IPS DF 4.7 (cell line): ENCODE measurements around the gene CALCB.
"Not testable (repeated sequence)": the region's sequence is repeated elsewhere in the genome, so short reads cannot be mapped to it uniquely, and the experiment has no call there.

Source experiments
- DNase-seq: peaks from one replicate; pipeline ENCODE4 v3.0.0-alpha.2; 2013; ENCODE audit warnings: low spot score; ENCODE audit errors: extremely low read depth

CALCB gene, protein sequence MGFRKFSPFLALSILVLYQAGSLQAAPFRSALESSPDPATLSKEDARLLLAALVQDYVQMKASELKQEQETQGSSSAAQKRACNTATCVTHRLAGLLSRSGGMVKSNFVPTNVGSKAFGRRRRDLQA

DNA sequence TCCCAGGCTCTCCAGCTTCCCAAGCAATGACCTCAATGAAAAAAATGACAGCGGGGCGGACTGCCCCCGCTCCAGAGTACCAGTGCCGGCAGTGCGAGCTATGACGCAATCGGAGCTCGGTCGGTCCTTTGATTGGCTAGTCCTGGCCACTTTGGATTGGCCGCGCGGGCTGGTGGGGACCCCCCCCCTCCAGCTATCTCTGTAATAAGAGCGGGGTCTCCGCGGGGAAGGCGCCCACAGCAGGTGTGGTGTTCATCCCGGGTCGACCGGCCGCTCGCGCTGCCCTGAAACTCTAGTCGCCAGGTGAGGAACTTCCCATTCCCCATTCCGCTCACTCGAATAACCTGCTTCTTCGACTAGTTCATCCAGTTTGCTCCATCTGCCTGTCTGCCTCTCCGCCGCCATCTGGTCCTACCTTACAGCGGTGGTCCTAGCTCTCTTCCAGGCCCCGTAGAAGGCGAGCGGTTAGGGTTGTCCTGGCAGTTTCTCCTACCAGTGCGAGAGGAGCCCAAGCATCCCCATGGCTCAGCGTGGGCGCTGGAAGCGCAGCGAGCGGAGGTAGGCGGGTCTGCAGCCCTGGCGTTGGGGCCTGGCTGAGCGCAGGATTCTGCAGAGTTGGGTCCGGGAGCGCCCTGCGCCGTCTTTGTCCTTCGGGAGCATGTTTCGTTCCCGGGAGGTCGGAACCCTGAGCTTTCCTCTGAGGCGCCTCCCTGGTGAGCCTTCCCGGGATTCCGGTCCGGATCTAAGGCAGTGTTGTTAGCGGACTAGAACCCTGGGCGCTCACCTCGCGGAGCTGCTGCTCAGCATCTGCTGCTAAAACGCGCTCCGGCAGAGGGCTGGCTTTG lies at the start of gene CALCB:
CALCB (plus strand) TSS at position 233 of the 845 bp plus-strand sequence. CDS start 1,126 bp downstream, outside the sequence.
- DNase-seq, result no peak

DNA sequence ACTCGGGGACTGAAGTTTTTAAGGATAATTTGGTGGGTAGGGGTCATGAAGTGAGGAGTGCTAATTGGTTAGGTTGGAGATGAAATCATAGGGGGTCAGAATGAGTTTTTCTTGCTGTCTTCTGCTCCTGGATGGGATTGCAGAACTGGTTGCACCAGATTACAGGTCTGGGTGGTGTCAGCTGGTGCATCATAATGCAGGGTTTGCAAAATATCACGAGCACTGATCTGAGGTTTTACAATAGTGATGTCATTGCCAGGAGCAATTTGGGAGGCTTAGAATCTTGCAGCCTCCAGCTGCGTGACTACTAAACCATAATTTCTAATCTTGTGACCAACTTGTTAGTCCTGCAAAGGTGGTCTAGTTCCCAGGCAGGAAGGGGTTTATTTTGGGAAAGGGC lies 46.4 kb upstream of the CALCB start:
- no peak for DNase-seq

DNA sequence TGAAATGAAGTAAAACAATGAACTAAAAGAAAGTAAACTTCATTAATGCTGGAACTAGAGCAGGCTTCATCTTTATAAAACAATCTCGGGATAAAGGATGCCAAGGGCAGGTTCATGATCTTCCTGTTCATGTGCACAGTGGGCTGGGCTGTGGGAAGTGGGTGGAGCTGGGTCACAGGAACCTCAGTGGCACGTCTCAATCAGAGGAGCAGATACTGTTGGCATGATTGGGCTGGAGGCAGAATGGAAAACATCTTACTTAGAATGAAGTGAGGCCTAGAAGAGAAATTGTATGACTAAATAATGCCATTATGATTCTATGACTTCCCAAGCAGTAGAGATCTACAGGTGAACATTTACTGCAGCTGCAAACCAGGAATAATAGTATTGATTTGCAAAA lies 45.4 kb upstream of the CALCB start:
- DNase-seq, result no peak

DNA sequence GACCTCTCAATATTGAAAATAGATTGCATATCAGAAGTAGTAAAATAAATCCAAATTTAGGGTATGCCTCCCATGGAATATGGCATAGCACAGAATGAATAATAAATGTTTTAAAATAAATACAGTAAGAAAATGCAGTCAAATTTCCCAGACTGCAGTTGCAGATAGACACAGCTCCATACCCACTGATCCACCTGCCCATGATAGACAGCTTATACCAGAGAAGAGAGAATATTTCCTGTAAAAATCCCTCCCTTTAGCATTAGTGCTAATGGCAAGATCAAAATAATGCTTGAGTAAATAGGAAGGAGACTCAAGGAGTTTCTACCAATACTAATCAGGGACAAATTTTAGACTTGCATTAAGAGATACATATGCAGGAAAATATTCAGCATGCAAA lies 45.0 kb upstream of the CALCB start:
- DNase-seq, result no peak

DNA sequence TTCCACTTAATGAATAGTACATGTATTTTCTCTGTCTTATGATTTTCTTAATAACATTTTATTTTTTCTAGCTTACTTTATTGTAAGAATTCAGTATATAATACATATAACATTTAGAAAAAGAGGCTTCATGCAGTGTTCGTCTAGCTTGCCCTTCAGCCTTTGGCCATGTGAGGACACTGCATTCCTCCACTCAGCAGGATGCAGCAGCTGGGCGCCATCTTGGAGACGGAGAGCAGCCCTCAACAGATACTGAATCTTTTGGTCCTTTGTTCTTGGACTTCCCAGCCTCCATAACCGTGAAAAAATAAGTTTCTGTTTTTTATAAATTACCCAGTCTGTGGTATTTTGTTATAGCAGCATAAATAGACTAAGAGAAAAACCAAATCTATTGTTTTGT lies 41.4 kb upstream of the CALCB start:
- DNase-seq, result not testable (repeated sequence)

DNA sequence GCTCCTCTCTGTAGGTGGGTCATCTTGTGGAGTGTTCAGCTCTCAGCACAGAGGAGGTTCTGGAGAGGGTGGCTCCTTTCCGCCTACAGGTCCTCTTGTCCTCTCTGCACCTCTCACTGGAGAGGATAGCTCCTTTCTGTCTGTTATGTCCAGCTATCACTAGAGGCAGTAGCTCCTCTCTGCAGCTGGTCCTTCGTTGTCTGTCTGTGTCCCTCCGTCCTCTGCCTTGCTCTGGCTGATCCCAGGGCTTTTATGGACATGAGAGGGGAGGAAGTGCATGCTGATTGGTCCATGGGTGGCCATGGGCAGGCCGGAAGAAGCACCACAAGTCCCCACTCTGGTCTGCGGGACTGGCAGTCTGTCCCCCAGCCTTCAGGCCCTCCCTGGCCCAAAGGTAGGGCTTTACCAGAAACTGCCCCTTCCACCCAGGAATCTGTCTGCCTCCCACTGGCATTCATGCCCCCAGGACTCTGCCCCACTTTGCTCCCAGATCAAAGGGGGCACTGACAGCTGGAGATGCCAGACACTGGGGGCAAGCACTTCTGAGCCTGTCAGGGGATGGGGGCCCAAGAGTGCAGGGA lies 38.6 kb upstream of the CALCB start:
- no peak for DNase-seq

DNA sequence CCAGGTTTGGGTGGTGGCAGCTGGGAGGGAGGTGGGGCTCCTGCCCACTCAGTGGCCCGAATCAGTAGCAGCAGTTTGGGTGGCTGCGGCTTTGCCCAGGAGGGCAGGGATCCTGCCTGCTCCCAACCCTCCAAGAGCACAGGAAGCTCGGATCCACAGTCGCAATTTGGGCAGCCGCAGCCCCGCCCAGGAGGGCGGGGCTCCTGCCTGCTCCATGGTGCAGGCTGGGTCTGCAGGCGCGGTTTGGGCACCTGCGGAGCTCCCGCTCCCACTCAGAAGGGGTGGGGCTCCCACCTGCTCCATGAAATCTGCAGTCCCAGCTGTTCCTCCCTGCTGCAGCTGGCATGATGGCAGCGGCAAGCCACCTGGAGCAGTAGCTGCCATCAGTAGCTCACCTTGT lies 38.1 kb upstream of the CALCB start:
- DNase-seq, result no peak

DNA sequence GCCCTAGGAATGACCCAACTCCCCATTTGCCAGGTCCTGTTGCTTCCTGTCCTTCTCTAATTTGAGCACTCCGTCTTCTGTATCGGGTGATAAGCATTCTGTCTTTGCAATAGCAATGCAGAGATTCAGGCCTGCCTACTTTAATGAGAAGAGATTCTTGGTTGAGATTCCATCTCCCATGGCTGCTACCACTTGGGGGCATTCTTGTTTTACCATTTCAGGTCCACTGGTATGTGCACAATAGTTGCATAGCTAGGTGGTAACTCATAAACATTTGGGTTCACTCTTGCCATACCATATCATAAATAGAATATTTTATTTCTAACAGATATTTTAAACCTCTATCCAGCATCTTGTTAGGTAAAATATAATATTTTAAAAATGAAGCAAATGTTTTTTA lies 34.4 kb upstream of the CALCB start:
- DNase-seq, result no peak

DNA sequence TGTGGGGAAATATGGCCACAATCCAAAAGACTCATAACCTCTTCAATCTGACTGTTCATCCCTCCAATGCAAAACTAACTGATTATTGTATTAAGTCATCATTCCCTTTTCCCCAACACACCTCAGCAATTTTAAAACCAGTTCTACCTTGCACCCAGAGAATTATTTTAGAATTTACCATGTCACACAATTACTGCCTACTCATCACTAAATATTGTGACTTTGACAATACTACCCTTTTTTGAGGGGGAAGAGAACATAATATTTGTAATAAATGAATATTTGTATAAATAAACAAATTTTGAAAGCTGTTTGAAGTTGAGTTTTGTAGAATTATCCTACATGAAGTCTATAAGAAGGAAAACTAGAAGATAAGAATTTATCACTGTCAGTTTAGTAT lies 28.2 kb upstream of the CALCB start:
- no peak for DNase-seq

DNA sequence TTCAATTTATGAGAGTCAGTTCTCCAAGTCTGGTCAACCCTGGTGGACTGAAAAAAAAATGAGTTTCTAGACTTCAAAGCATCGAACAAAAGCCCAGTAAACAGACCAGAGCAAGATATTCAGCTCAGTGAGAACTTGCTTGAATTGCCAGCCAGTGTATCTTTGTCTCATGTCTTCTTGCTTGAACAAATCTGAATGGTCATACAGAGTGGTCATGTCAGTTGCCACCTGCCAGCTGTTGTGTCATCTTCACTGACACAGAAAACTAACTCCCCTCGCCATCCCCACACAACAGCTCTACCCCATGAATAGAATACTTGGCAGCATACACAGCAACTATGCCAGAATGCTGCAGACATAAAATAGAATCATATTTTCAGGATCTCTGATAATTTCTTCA lies 27.5 kb upstream of the CALCB start:
- no peak for DNase-seq

DNA sequence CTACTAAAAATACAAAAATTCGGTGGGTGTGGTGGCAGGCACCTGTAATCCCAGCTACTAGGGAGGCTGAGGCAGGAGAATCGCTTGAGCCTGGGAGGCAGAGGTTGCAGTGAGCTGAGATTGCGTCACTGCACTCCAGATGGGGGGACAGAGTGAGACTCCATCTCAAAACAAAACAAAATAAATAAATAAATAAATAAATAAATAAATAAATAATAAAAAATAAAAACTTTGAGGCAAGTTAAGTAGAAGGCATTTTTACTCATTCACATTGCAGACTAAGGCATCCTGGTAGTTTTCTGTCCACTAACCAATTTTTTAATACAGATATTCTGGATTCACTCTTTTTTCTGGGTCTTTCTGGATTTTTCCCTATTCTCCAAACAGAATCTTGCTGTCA lies 26.7 kb upstream of the CALCB start:
- DNase-seq, result not testable (repeated sequence)

DNA sequence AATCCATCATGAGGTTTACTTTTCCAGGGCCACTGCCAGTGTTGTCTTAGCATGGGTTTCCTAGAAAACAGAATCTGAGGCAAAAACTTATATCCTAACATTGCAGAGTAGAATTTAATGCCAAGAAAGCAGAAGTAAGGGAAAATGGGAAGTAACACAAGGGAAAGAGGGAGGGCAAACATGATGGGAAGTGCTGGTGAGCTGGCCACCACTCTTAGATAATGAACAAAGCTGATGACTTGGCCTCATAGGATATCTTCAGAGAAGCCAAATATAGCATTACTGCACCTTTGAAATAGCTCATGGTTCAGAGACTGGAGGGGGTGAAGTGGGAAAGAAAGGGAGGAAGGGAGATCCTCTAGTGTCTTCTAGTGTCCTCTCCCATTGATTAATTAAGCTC lies 24.8 kb upstream of the CALCB start:
- no peak for DNase-seq

DNA sequence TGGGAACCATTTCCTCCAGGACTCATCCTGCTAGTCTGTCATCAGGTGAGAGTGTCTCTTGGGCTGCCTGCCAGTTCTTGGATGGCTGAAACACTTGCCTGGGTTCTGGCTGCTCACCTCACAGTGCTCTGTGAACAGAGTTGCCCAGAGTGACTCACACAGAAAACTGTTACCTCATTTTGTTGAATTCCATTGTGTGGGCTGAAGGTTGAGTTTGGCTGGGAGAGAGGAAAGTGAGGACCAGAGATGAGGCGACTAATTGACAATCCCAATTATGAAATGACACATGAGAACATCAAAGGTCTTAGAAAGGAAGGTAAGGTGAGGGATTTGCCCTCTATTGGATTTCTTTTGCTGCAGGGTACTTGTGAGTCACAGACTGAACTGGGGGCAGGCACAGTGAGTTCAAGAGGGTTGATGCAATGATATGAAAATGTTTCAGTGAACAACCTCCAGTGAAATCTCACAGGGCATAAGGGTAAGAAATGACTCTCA lies 20.2 kb upstream of the CALCB start:
- no peak for DNase-seq

DNA sequence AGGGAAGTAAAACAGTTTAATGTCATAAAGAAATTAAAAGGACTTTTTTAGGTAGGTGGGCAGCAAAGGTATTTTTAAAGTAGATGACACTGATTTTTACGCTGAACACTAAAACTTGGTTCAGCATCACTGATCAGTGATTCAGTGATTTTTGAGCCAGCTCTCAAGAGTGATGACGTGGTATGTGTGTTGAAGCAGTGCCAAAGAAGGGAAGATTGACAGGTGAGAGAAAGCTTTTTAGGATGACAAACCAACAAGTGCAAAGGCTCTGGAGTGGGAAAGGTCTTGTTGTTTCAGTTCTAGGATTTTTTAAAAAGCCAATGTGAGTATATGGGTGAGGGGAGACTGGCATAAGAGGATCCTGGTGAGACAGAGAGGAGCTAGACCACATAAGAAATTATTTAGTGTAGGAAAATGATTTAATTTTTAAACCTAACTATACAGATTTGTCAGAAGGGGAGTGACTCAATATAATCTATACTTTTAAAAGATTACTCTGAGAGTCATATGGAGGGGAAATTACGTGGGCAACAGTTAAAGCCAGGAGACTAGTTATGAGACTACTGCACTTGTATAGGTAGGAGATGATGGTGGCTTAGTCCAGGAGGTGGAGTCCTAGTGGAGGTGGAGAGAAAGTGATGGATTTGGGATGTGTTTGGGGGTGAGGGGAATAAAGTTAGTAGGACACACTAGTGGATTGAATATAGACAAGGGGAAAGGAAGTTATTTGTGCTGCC lies 17.6 kb upstream of the CALCB start:
- DNase-seq, result no peak

DNA sequence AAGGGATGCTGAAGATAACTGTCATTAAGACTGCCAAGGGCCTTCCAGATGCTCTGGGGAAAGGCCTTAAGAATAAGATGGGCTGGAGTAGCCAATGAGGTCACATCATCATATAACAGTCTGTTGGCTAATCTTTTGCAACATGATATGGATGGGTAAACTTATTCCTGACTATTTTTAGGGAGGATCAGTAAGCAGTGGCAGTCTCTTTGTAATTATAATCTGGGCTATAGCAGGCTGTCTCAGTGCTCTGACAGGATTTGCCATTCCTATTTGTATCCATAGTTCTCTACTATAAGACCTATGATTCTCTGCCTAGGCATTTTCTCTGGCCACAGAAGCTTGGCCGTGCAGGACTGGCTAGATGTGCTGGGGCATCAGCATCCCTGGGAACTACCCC lies 16.1 kb upstream of the CALCB start:
- no peak for DNase-seq

DNA sequence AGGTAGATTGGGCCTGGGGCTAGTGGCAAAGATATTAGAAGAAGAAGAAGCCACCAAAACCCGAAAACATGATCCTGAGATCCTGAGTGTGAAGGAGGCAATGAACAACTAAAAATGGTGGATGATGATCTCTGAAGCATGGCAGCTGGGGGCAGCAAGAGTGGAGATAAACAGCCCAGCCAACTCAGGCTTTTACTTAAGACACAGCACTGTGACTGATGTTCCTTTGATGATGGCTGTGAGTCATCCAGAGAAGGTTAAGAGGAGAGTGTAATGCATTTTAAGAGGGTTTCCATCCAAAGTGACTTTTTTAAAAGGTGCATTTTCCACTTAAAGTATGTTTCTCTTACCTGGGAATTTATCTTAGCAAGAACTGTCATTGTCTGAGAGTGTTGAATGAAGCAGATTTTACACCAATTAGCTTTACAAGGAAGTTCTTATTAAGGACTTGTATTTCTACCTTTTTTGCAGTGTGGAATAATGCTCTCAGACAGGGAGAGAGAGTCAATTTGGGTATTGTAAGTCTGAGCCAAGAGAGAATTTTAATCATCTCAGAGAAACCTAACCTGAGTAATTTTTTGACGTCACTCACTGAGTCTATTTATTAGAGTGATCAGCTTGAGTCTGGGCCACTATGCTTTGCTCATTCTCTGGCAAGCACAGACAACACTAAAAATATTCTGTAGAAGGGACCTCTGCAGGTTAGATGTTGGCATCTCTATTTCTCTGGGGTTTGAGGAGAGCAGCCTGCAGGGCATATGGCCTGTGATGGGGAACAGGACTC lies 14.1 kb upstream of the CALCB start:
- DNase-seq, result no peak

DNA sequence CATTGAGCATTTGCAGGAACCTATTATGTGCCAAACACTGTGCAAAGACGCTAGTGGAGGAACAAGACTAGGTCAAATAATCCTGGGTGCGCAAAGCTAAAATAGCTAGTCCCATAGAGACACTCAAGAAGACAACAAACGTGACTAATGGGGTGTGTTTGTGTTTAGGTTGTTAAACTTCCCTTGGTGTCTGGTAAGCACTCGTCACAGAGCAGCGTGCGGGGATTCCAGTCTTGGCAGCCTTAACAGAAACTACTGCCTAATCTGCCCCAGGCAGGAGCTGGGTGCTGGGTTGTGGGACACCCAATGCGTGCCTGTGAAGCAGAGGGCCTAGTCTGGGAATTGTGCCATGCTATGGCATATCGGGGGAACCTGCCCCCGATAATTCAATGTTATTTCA lies 10.8 kb upstream of the CALCB start:
- no peak for DNase-seq

DNA sequence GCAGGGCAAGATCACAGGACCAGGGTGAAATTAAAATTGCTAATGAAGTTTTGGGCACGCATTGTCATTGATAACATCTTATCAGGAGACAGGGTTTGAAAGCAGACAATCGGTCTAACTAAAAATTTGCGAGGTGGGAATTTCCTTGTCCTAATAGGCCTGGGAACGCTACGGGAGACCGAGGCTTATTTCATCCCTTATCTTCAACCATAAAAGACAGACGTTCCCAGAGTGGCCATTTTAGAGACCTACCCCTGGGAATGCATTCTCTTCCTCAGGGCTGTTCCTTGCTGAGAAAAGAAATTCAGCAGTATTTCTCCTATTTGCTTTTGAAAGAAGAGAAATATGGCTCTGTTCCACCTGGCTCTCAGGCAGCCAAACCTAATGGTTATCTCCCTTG lies 3.6 kb upstream of the CALCB start:
- not testable (repeated sequence) for DNase-seq

DNA sequence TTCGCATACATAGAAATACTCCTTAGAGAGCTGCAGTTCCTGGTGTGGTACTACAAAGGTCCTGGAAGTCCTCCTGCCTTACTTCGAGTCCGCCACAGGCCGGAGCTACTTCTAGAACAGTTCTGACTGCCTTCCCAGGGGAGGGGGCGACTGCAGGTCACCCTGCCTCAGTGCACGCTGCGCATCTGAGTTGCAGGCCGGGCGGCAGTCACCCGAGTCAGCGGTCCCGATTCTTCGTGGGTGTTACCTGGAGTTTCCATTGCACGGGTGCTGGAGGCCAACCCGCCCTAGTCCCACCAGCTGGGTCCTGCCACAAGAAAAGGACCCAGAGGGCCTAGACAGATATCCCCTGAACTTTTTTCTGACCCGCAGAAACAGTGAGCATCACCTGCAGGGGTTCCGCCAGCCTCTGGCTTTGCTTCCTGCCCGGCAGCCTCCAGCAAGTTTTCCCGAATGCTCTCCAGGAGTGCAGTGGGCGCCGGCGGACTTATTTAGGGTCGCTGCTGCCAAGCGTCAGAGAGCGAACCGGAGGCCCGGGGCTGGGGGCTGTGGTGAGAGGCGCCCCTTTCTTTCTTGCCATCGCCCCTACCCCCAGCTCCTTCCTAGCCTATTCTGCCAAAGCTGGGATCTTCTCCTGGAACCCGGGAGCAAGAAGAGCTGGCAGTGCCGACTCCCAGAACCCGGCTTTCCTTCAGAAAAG lies 1.7 kb upstream of the CALCB start:
- DNase-seq, result no peak

DNA sequence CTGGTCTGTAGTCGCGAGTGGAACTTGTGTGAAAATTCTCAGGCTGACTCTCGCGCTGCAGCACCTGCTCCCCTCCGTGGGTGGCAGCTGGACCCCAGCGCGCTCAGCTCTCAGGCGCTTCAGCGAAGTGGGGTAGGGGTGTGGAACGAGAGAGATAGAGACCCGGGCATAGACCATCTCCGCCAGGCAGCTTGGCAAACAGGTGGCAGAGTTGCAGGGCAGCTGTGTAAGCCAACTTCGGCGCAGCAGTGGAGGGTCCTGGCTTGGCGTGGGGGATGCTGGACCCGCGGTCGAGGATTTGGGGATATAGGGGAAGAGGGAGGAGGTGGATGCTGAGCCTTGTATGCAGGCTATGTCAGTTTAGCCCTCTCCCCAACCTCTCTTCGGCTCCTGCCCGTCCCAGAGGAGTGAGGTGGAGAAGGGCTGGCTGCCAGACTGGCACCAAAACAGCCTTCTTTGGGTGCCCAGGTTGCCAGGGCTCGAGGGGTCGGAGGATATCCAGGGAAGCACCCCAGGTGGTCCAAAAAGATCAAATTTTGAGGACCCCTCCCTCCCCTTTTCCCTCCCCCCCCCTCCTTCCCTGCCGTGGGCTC lies 746 bp upstream of the CALCB start:
- DNase-seq, result no peak
